MV-4-11 (cell line): ENCODE data around the gene LARP4B.

Source experiments
- DNase-seq: peaks from one replicate; lab custom pipeline; 2025; lab: John Stamatoyannopoulos, UW

LARP4B gene

GRCh38 chr10:807163-807957 is 124.1 kb downstream of the LARP4B start:
- no peak for DNase-seq

GRCh38 chr10:806451-807162 is 124.9 kb downstream of the LARP4B start:
- no peak for DNase-seq

GRCh38 chr10:805620-806305 is 125.7 kb downstream of the LARP4B start:
- no peak for DNase-seq

- peak; percentile 77 for DNase-seq
Observed at GRCh38 chr10:804787-805619, 126.5 kb downstream of the LARP4B start.

DNA sequence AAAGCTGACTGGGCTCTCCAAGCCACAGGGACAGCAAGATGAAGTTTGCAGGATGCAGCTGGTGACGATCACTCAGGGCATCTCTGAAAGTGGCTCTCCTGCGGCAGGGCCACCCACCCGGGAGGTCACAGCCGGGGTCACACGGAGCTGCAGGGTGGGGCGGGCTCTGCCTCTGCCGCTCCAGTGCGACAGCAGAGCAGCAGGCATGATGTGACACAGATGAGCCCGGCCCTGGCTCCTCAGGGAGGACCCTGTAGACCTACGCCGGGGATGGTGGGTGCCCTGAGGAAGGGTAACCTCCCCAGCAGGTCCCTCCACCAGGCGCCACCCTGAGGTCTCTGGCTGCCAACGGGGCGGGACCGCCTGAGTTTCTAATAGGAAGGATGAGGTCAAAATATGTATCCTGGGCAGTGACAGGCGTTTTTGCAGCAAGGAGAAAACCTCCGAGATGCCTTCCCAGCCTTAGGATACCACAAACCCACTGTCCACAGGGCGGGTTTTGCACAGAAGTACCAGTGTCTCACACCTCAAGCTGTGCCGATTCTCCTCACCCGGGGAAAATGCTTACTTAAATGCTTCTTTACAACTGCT is 127.2 kb downstream of the LARP4B start:
- DNase-seq = peak; percentile 24

GRCh38 chr10:803041-803741 is 128.3 kb downstream of the LARP4B start:
- no peak for DNase-seq

GRCh38 chr10:802506-802905 is 129.0 kb downstream of the LARP4B start:
- DNase-seq = peak; percentile 14

- no peak for DNase-seq
Observed at GRCh38 chr10:797179-797578, 134.3 kb downstream of the LARP4B start.

- DNase-seq = no peak
Observed at GRCh38 chr10:796233-796632, 135.3 kb downstream of the LARP4B start.

DNA sequence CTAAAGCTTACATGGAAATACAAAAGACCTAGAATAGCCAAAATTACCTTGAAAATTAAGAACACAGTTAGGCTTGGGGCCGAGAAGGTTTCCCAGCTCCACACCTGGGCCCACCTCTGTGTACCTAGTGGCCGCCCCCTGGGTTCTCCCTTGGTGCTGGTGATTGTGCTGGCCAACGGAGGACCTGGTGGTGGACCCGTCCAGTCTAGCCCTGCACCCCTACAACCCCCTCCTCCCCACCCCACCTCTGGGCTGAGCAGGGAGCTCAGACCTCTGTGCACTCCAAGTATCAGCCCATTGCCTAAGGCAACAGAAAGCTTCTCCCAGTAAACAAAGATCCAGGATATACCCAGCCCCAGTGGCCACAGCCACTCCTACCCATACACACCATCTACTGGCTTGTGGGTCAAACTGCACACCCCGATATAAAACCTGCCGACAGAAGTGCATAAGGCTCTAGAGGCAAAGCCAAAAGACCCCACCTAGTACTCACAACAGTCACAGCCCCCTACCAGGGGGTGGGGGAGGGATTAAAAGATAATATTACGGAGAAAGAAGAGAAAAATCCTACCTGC is 137.0 kb downstream of the LARP4B start:
- DNase-seq = no peak

DNA sequence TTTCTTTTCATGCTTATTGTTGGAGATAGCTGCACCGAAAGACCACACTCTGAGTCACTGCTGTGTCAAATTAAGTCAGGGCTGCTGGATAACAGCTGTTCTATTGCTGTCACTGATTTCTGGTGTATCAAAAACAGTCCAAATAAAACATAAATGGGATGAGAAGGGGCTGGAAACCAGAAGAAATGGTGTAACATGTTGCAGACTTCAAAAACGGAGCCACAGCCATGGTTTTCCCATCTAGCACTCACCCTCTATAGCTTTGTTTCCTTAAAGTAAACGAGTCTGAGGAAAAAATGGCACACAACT is 138.8 kb downstream of the LARP4B start:
- no peak for DNase-seq

- DNase-seq = no peak
Observed at GRCh38 chr10:792083-792791, 139.3 kb downstream of the LARP4B start.

GRCh38 chr10:791639-792038 is 139.9 kb downstream of the LARP4B start:
- DNase-seq = no peak

DNA sequence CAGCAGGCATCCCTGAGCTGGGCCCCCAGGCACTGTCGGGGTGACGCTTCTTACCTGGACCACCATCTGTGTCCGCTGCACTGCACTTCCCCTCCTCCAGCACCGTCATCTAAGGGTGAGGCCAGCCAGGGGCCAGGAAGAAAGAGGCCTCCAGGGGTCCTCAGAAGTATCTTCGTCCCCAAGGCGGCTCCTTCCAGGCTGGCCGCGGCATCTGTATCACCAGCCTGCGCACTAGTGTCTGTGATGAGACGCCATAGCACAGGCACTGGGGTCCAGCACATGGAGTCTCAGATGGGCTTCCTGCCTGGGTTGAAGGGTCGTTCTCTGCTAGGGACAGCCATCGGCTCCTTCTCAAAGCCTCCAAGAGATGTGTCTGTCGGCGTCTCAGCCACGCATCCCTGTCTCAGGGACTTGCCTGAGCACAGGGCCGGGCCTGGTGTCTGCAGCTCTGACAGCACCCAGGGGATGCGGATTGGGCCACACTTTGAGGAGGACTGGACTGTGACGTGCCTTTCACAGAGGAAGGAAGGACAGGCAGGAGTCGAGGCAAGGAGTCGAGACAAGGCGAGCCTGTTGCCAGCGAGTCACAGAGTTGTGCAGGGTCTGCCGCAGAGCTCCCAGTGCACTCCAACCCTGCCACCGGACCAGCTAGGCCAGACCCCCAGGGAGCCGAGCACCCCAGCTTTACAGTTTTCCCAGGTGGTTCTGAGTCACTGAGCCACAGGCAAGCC is 140.5 kb downstream of the LARP4B start:
- DNase-seq = no peak

- DNase-seq = no peak
Observed at GRCh38 chr10:789831-790701, 141.4 kb downstream of the LARP4B start.

GRCh38 chr10:788796-789748 is 142.4 kb downstream of the LARP4B start:
- peak; percentile 28 for DNase-seq

DNA sequence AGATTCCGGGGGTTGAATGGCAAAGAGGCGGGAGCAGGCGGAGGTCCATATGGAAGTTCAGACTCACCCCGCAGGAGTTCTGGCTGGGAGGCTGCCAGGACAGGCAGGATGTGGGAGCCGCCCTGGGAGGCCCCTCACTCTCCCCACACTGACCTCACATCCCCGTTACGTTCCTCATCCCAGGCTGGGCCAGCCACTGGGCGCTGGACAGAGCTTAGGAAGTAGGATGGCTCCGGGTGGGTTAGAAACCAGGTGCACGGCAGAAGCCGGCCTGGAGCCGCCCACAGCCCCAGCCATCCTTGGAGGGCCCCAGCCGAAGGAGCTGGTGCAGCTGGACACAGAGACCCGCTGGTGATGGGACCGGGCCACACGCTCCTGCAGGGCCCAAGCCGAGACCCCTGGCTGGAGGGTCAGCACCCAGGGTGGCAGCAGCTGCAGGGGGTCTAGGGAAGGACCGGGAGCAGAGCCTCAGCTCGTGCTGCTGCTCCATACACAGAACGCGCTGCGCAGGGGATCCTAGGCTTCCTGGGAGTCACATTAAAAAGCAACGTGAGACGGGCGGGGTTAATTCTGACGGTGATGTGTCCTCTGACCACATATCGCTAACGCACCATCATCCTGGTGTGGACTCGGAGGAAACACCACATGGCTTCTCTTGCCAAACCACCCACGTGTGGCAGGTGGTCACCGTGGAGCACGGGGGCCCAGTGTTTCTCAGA is 143.4 kb downstream of the LARP4B start:
- DNase-seq = no peak
